KG1 (cell line): Measurements from ENCODE around the gene CD209.

Experiments
- DNase-seq: peaks from one replicate; lab custom pipeline; 2025; lab: John Stamatoyannopoulos, UW

CD209 gene

GRCh38 chr19:7737215-7737614 is 10.1 kb downstream of the CD209 start:
- DNase-seq: no peak

GRCh38 chr19:7736148-7736547 is 11.2 kb downstream of the CD209 start:
- DNase-seq: no peak

GRCh38 chr19:7734220-7735203 is 12.8 kb downstream of the CD209 start:
- DNase-seq: no peak

GRCh38 chr19:7733376-7733775 is 14.0 kb downstream of the CD209 start:
- no peak for DNase-seq

- no peak for DNase-seq
Observed at GRCh38 chr19:7732045-7732444, 15.3 kb downstream of the CD209 start, which contains the start of gene CLEC4G. Gene CLEC4G (minus strand): TSS chr19:7732110. CDS start chr19:7732102, 8 bp downstream.

- no peak for DNase-seq
Observed at GRCh38 chr19:7731615-7732014, 15.7 kb downstream of the CD209 start.

GRCh38 chr19:7731218-7731595 is 16.1 kb downstream of the CD209 start:
- DNase-seq: no peak

GRCh38 chr19:7730286-7731217 is 16.8 kb downstream of the CD209 start:
- DNase-seq: no peak

- no peak for DNase-seq
Observed at GRCh38 chr19:7729831-7730285, 17.5 kb downstream of the CD209 start.

- no peak for DNase-seq
Observed at GRCh38 chr19:7729211-7729610, 18.1 kb downstream of the CD209 start.

- DNase-seq: no peak
Observed at GRCh38 chr19:7725791-7726190, 21.5 kb downstream of the CD209 start.

- DNase-seq: no peak
Observed at GRCh38 chr19:7722231-7722651, 25.1 kb downstream of the CD209 start.

- no peak for DNase-seq
Observed at GRCh38 chr19:7720351-7720750, 27.0 kb downstream of the CD209 start.

- DNase-seq: no peak
Observed at GRCh38 chr19:7718668-7719067, 28.7 kb downstream of the CD209 start.

GRCh38 chr19:7716762-7717161 is 30.6 kb downstream of the CD209 start:
- no peak for DNase-seq

- no peak for DNase-seq
Observed at GRCh38 chr19:7715671-7716070, 31.7 kb downstream of the CD209 start.

- DNase-seq: no peak
Observed at GRCh38 chr19:7710616-7711015, 36.7 kb downstream of the CD209 start.

GRCh38 chr19:7709932-7710460 is 37.3 kb downstream of the CD209 start:
- no peak for DNase-seq

GRCh38 chr19:7706955-7707456 is 40.3 kb downstream of the CD209 start:
- DNase-seq: no peak

- DNase-seq: no peak
Observed at GRCh38 chr19:7706188-7706954, 41.0 kb downstream of the CD209 start.
